ENCODE measurements around the gene TRIM62.
A peak's percentile ranks its signal among the peaks of the same experiment; 100 is the strongest.

TRIM62 gene

GRCh38 chr1:33181921-33182341 is at the start of gene TRIM62:
Gene TRIM62 (minus strand): TSS chr1:33182043. CDS start chr1:33181432, 611 bp downstream.
- peak; percentile 95 for DNase-seq (ENCODE audit: low spot score)
- in situ Hi-C loops (cut with MboI; ENCODE audit: low pct_unique_long_range_greater_than_20kb, low sequenced_read_pairs, unreplicated experiment) = no loop called here
- TF ChIP-seq CTCF (IDR thresholded peaks at IDR 0.05; ENCODE audit: extremely low read depth, insufficient read depth, missing control alignments) = no peak

- DNase-seq (ENCODE audit: low spot score) = no peak
- in situ Hi-C loops (cut with MboI; ENCODE audit: low pct_unique_long_range_greater_than_20kb, low sequenced_read_pairs, unreplicated experiment) = no loop called here
- TF ChIP-seq CTCF (IDR thresholded peaks at IDR 0.05; ENCODE audit: extremely low read depth, insufficient read depth, missing control alignments) = no peak
These were observed 49.3 kb upstream of the TRIM62 start for GRCh38 chr1:33231166-33231565.

GRCh38 chr1:33228935-33229487 is 47.2 kb upstream of the TRIM62 start:
- no peak for DNase-seq (ENCODE audit: low spot score)
- no peak for TF ChIP-seq CTCF (IDR thresholded peaks at IDR 0.05; ENCODE audit: extremely low read depth, insufficient read depth, missing control alignments)
- in situ Hi-C loops (cut with MboI; ENCODE audit: low pct_unique_long_range_greater_than_20kb, low sequenced_read_pairs, unreplicated experiment) = no loop called here

DNA sequence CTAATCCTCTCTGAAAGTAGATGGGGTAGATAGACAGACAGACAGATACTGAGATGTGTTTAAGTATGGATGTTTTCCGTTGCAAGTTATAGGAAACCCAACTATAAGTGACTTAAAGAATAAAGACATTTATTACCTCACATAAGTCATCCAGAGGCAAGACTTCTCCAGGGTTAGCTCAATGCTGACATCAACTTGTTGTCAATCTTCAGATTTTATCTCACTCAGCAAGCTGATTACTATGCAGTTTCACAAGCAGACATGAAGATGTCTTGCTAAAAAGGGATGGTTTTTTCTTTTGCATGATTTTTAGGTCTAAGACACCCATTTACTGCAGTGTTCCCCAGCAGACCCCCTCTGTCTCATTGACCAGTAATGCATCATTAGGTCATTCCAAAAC is 43.7 kb upstream of the TRIM62 start:
- TF ChIP-seq CTCF (IDR thresholded peaks at IDR 0.05; ENCODE audit: extremely low read depth, insufficient read depth, missing control alignments) = no peak
- DNase-seq (ENCODE audit: low spot score) = no peak
- in situ Hi-C loops (cut with MboI; ENCODE audit: low pct_unique_long_range_greater_than_20kb, low sequenced_read_pairs, unreplicated experiment) = no loop called here

DNA sequence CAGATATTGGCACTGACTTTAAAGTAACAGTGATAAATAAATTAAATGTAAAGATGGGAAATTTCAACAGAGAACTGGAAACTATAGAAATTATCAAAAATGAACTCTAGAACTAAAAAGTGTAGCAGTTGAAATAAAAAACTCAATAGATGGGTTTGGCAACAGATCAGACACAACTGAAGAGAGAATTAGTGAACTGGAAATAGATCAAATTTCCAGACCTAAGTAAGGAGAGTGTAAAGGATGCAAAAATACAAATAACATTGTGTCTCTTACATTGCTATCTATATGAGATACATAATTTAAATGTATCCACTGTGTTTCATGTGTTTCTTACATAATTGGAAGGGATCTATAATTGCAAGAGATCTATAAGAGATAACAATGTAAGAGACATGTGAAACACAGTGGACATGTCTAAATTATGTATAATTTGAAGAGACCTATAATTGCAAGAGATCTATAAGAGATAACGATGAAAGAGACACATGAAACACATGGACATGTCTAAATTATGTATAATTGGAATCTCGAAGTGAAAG is 42.4 kb upstream of the TRIM62 start:
- in situ Hi-C loops (cut with MboI; ENCODE audit: low pct_unique_long_range_greater_than_20kb, low sequenced_read_pairs, unreplicated experiment) = no loop called here
- TF ChIP-seq CTCF (IDR thresholded peaks at IDR 0.05; ENCODE audit: extremely low read depth, insufficient read depth, missing control alignments) = no peak
- DNase-seq (ENCODE audit: low spot score) = no peak

GRCh38 chr1:33222381-33222780 is 40.5 kb upstream of the TRIM62 start:
- in situ Hi-C loops (cut with MboI; ENCODE audit: low pct_unique_long_range_greater_than_20kb, low sequenced_read_pairs, unreplicated experiment) = no loop called here
- no peak for TF ChIP-seq CTCF (IDR thresholded peaks at IDR 0.05; ENCODE audit: extremely low read depth, insufficient read depth, missing control alignments)
- no peak for DNase-seq (ENCODE audit: low spot score)

Data from GM13977 (cell line).